Osteocyte (in vitro differentiated cells): ENCODE results near the gene BMPR1B. TPM values are rescaled to one million over a fixed set of nuclear protein-coding genes. Genes with fewer than 3 reads are reported as not detected.

Experiments used
- DNase-seq: peaks from one replicate; pipeline ENCODE4 v3.0.0; 2021; ENCODE audit warnings: mixed read lengths; ENCODE audit not compliant: unreplicated experiment; ENCODE audit errors: extremely low spot score
- H3K27ac Mint-ChIP-seq: one replicate; pipeline ENCODE4 v1.8.0; 2021; ENCODE audit warnings: mild to moderate bottlenecking, mixed read lengths; ENCODE audit not compliant: unreplicated experiment
- H3K27me3 Mint-ChIP-seq: one replicate; pipeline ENCODE4 v1.8.0; 2021; ENCODE audit warnings: mixed read lengths; ENCODE audit not compliant: unreplicated experiment
- H3K36me3 Mint-ChIP-seq: one replicate; pipeline ENCODE4 v1.8.0; 2021; ENCODE audit warnings: mixed read lengths; ENCODE audit not compliant: unreplicated experiment
- H3K4me1 Mint-ChIP-seq: one replicate; pipeline ENCODE4 v1.8.0; 2021; ENCODE audit warnings: mixed read lengths; ENCODE audit not compliant: unreplicated experiment
- H3K4me3 Mint-ChIP-seq: one replicate; pipeline ENCODE4 v1.8.0; 2021; ENCODE audit warnings: mild to moderate bottlenecking, moderate library complexity, mixed read lengths; ENCODE audit not compliant: unreplicated experiment
- H3K9me3 Mint-ChIP-seq: one replicate; pipeline ENCODE4 v1.8.0; 2021; ENCODE audit warnings: mixed read lengths; ENCODE audit not compliant: unreplicated experiment
- total RNA-seq: library from RNA; stranded (reverse); gene quantifications from 2 replicates; pipeline ENCODE4 v1.2.1, GENCODE V29; 2021
- TF ChIP-seq, protein P1 (sequence below): fragments of 200-600 bp; sonication (generic); IDR thresholded peaks from 2 replicates; pipeline ENCODE4 v1.5.0; 2021; ENCODE audit warnings: antibody characterized with exemption, mild to moderate bottlenecking, moderate library complexity

The BMPR1B gene
- total RNA-seq, 1 donor from 2014 or later = 1.5 TPM

GRCh38 chr4:94728056-94728766 is 29.5 kb upstream of the BMPR1B start:
- Mint-ChIP-seq H3K4me1 (no peaks in the 10 kb centered on the region), H3K27ac (no peak overlapping the region), H3K36me3 (no peaks in the 10 kb centered on the region), H3K27me3 (peaks cover 9% of the 10 kb centered on the region), H3K9me3 (no peaks in the 10 kb centered on the region), H3K4me3 (no peak overlapping the region)
- DNase-seq = no peak
- TF ChIP-seq, protein P1, sequence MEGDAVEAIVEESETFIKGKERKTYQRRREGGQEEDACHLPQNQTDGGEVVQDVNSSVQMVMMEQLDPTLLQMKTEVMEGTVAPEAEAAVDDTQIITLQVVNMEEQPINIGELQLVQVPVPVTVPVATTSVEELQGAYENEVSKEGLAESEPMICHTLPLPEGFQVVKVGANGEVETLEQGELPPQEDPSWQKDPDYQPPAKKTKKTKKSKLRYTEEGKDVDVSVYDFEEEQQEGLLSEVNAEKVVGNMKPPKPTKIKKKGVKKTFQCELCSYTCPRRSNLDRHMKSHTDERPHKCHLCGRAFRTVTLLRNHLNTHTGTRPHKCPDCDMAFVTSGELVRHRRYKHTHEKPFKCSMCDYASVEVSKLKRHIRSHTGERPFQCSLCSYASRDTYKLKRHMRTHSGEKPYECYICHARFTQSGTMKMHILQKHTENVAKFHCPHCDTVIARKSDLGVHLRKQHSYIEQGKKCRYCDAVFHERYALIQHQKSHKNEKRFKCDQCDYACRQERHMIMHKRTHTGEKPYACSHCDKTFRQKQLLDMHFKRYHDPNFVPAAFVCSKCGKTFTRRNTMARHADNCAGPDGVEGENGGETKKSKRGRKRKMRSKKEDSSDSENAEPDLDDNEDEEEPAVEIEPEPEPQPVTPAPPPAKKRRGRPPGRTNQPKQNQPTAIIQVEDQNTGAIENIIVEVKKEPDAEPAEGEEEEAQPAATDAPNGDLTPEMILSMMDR = no peak

DNA sequence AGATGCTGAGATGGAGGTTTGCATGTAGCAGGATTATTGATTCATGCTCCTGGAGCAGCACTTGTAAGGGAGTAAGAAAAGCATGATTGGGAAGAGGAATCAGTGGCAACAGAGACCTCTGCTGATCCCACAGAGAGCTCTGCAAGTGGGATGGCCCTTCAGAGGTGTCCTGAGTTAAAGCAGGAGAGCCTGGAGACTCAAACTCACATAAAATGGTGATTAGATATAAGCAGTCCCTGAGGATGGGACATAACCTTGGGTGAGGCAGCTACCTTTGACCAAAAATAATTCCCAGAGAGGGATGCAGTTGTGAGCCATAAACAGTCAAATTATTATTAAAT is 25.4 kb upstream of the BMPR1B start:
- no peak overlapping the region for H3K4me3 Mint-ChIP-seq
- TF ChIP-seq, protein P1 = no peak
- no peaks in the 10 kb centered on the region for H3K4me1 Mint-ChIP-seq
- H3K9me3 Mint-ChIP-seq = no peaks in the 10 kb centered on the region
- no peaks in the 10 kb centered on the region for H3K36me3 Mint-ChIP-seq
- no peak for DNase-seq
- H3K27me3 Mint-ChIP-seq = peaks cover 3% of the 10 kb centered on the region
- H3K27ac Mint-ChIP-seq = no peak overlapping the region

- H3K4me3 Mint-ChIP-seq = no peak overlapping the region
- H3K27me3 Mint-ChIP-seq = no peaks in the 10 kb centered on the region
- H3K36me3 Mint-ChIP-seq = no peaks in the 10 kb centered on the region
- no peak for DNase-seq
- H3K27ac Mint-ChIP-seq = no peak overlapping the region
- TF ChIP-seq, protein P1 = no peak
- no peaks in the 10 kb centered on the region for H3K9me3 Mint-ChIP-seq
- H3K4me1 Mint-ChIP-seq = no peaks in the 10 kb centered on the region
These were observed 18.0 kb upstream of the BMPR1B start for GRCh38 chr4:94739741-94740140.

DNA sequence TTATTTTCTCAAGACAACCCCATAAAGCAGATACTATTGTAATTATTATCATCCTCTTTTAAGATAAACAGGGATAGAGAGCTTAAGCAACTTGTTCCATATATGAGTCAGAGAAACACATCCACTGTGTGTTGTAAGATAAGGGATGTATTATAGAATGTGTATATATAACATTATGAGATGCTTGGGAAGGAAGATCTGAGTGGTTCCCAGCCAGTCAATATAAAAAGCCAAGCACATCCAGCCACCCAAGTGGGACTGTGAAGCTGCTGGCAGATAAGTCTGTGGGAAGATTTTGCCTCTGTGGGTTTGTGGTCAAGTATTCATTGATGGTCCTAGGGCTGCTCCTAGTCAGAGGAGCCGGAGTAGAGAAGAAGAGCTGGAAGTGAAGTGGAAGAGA is 16.5 kb upstream of the BMPR1B start:
- Mint-ChIP-seq H3K4me3 (no peak overlapping the region), H3K9me3 (no peaks in the 10 kb centered on the region), H3K27ac (no peak overlapping the region), H3K4me1 (no peaks in the 10 kb centered on the region), H3K27me3 (peaks cover 4% of the 10 kb centered on the region), H3K36me3 (no peaks in the 10 kb centered on the region)
- DNase-seq = no peak
- TF ChIP-seq, protein P1 = no peak

DNA sequence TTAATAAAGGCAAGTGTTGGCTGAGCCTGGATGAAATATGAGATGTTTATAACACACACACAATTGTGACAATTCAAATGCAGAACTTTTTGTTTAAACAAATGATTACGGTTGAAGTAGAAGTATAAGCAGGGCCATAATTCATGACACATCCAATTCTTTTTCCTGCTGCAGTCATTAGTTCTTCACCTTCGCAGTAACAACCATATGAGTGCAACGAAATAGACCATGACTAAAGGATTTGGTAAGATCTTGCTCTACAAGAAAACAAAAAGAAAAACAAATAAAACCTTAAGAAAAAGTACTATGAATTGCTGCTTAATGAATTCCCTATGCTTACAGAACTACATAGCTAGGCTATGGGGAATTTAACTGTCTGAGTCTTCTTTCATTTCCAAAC is 13.9 kb upstream of the BMPR1B start:
- Mint-ChIP-seq H3K4me1 (no peaks in the 10 kb centered on the region), H3K4me3 (no peak overlapping the region), H3K27ac (no peak overlapping the region), H3K9me3 (no peaks in the 10 kb centered on the region), H3K36me3 (no peaks in the 10 kb centered on the region), H3K27me3 (peaks cover 6% of the 10 kb centered on the region)
- TF ChIP-seq, protein P1 = no peak
- no peak for DNase-seq
